RKO (cell line): ENCODE data around the gene SIAH1.
"Not testable (repeated sequence)": the region's sequence is repeated elsewhere in the genome, so short reads cannot be mapped to it uniquely, and the experiment has no call there.

Source experiments
- DNase-seq: peaks from one replicate; pipeline ENCODE4 v3.0.0-alpha.2; 2016; ENCODE audit warnings: low spot score

The SIAH1 gene

GRCh38 chr16:48332978-48333377 is 52.2 kb downstream of the SIAH1 start:
- no peak for DNase-seq

- DNase-seq: no peak
These were observed 54.4 kb downstream of the SIAH1 start for GRCh38 chr16:48330841-48331192.

GRCh38 chr16:48330189-48330840 is 54.9 kb downstream of the SIAH1 start:
- DNase-seq: no peak

- DNase-seq: no peak
These were observed 56.1 kb downstream of the SIAH1 start for GRCh38 chr16:48329138-48329537.

GRCh38 chr16:48326915-48327314 is 58.3 kb downstream of the SIAH1 start:
- no peak for DNase-seq

GRCh38 chr16:48323783-48324775 is 61.1 kb downstream of the SIAH1 start:
- DNase-seq: no peak

- DNase-seq: peak; percentile 49
These were observed 63.7 kb downstream of the SIAH1 start for GRCh38 chr16:48321317-48322036.

GRCh38 chr16:48318630-48319029 is 66.6 kb downstream of the SIAH1 start:
- no peak for DNase-seq

- DNase-seq: peak; percentile 54
These were observed 67.4 kb downstream of the SIAH1 start for GRCh38 chr16:48317614-48318315.

GRCh38 chr16:48317026-48317425 is 68.2 kb downstream of the SIAH1 start:
- no peak for DNase-seq

- DNase-seq: not testable (repeated sequence)
These were observed 71.3 kb downstream of the SIAH1 start for GRCh38 chr16:48313905-48314304.

- no peak for DNase-seq
These were observed 74.1 kb downstream of the SIAH1 start for GRCh38 chr16:48310908-48311641.
